ENCODE measurements around the gene CDX2. TPM values are rescaled to one million over a fixed set of nuclear protein-coding genes. Genes with fewer than 3 reads are reported as not detected.
A peak's percentile ranks its signal among the peaks of the same experiment; 100 is the strongest.

CDX2 gene
- total RNA-seq, 1 experiment from 2014 or later, result not detected

GRCh38 chr13:27925220-27925991 lies 43.7 kb downstream of the CDX2 start:
- Histone ChIP-seq H3K9me3 (ENCODE audit: low read depth, low read length, poor library complexity, severe bottlenecking) (no peaks in the 10 kb centered on the region), H3K27ac (ENCODE audit: low read depth, low read length, poor library complexity, severe bottlenecking) (no peak overlapping the region), H3K4me3 (ENCODE audit: low read depth, low read length, poor library complexity, severe bottlenecking) (no peak overlapping the region), H3K36me3 (ENCODE audit: insufficient read depth, low read length, poor library complexity, severe bottlenecking) (no peaks in the 10 kb centered on the region), H3K4me1 (ENCODE audit: insufficient read depth, low read length, poor library complexity, severe bottlenecking) (peaks cover 7% of the 10 kb centered on the region), H3K27me3 (replicated peaks; ENCODE audit: insufficient read depth, low read depth, low read length, poor library complexity) (peaks cover 100% of the 10 kb centered on the region)
- intact Hi-C loops (cut with micrococcal nuclease; ENCODE audit: unreplicated experiment), result no loop called here
- POLR2A ChIA-PET (ENCODE audit: low non-redundant PET), result no interaction called here
- DNase-seq (ENCODE audit: low spot score), result no peak
- TF ChIP-seq EZH2 (IDR thresholded peaks at IDR 0.05; ENCODE audit: borderline replicate concordance, low read depth, low read length, poor library complexity, severe bottlenecking) (no peak), CTCF (conservative IDR thresholded peaks at IDR 0.05; ENCODE audit: low read depth, low read length) (no peak)
- CTCF ChIA-PET, result no interaction called here
- BruUV-seq (replicated peaks), result no TSS peak

- TF ChIP-seq CTCF (conservative IDR thresholded peaks at IDR 0.05; ENCODE audit: low read depth, low read length) (no peak), EZH2 (IDR thresholded peaks at IDR 0.05; ENCODE audit: borderline replicate concordance, low read depth, low read length, poor library complexity, severe bottlenecking) (no peak)
- DNase-seq (ENCODE audit: low spot score), result no peak
- BruUV-seq (replicated peaks), result no TSS peak
- ChIA-PET POLR2A (ENCODE audit: low non-redundant PET) (no interaction called here), CTCF (no interaction called here)
- Histone ChIP-seq H3K4me3 (ENCODE audit: low read depth, low read length, poor library complexity, severe bottlenecking) (no peak overlapping the region), H3K36me3 (ENCODE audit: insufficient read depth, low read length, poor library complexity, severe bottlenecking) (no peaks in the 10 kb centered on the region), H3K4me1 (ENCODE audit: insufficient read depth, low read length, poor library complexity, severe bottlenecking) (peaks cover 15% of the 10 kb centered on the region), H3K27me3 (replicated peaks; ENCODE audit: insufficient read depth, low read depth, low read length, poor library complexity) (peaks cover 100% of the 10 kb centered on the region), H3K27ac (ENCODE audit: low read depth, low read length, poor library complexity, severe bottlenecking) (no peak overlapping the region), H3K9me3 (ENCODE audit: low read depth, low read length, poor library complexity, severe bottlenecking) (no peaks in the 10 kb centered on the region)
- intact Hi-C loops (cut with micrococcal nuclease; ENCODE audit: unreplicated experiment), result no loop called here
Observed at GRCh38 chr13:27924529-27925141, 44.5 kb downstream of the CDX2 start.

- intact Hi-C loops (cut with micrococcal nuclease; ENCODE audit: unreplicated experiment), result no loop called here
- ChIA-PET POLR2A (ENCODE audit: low non-redundant PET) (no interaction called here), CTCF (no interaction called here)
- Histone ChIP-seq H3K4me1 (ENCODE audit: insufficient read depth, low read length, poor library complexity, severe bottlenecking) (peaks cover 16% of the 10 kb centered on the region), H3K27ac (ENCODE audit: low read depth, low read length, poor library complexity, severe bottlenecking) (no peak overlapping the region), H3K27me3 (replicated peaks; ENCODE audit: insufficient read depth, low read depth, low read length, poor library complexity) (peaks cover 100% of the 10 kb centered on the region), H3K36me3 (ENCODE audit: insufficient read depth, low read length, poor library complexity, severe bottlenecking) (no peaks in the 10 kb centered on the region), H3K4me3 (ENCODE audit: low read depth, low read length, poor library complexity, severe bottlenecking) (no peak overlapping the region), H3K9me3 (ENCODE audit: low read depth, low read length, poor library complexity, severe bottlenecking) (no peaks in the 10 kb centered on the region)
- no TSS peak for BruUV-seq (replicated peaks)
- TF ChIP-seq EZH2 (IDR thresholded peaks at IDR 0.05; ENCODE audit: borderline replicate concordance, low read depth, low read length, poor library complexity, severe bottlenecking) (peak; percentile 89), CTCF (conservative IDR thresholded peaks at IDR 0.05; ENCODE audit: low read depth, low read length) (no peak)
- DNase-seq (ENCODE audit: low spot score), result no peak
Observed at GRCh38 chr13:27923794-27924528, 45.2 kb downstream of the CDX2 start.

Measured in A673 (cell line).